Keratinocyte (primary cell): ENCODE data around the gene CACHD1. TPM values are rescaled to one million over a fixed set of nuclear protein-coding genes. Genes with fewer than 3 reads are reported as not detected.

ENCODE experiments used
- DNase-seq: peaks from one replicate; pipeline ENCODE4 v3.0.0-alpha.2; 2011; ENCODE audit warnings: low read depth, missing footprints, low spot score
- FAIRE-seq: peaks from 2 replicates; lab custom pipeline; 2011; peaks lifted over from hg19 to GRCh38; lab: Jason Lieb, UNC
- H2AFZ ChIP-seq: 2 replicates; pipeline ENCODE4 v1.6.0; 2012; ENCODE audit warnings: low read length, control low read depth, inconsistent platforms; ENCODE audit not compliant: control insufficient read depth
- H3K27ac ChIP-seq: 2 replicates; pipeline ENCODE4 v1.5.1; 2011; ENCODE audit warnings: low read length; ENCODE audit not compliant: control insufficient read depth, insufficient read depth
- H3K27me3 ChIP-seq: 3 replicates; pipeline ENCODE4 v1.6.0; 2011; ENCODE audit warnings: low read length; ENCODE audit not compliant: control insufficient read depth, insufficient read depth; ENCODE audit errors: extremely low read depth
- H3K36me3 ChIP-seq, 2 experiments: 2 replicates in 1 of 2; 3 replicates in 1 of 2; pipeline ENCODE4 v1.5.1; 2011; ENCODE audit warnings: low read length in 2 of 2, mild to moderate bottlenecking in 1 of 2; ENCODE audit not compliant: control insufficient read depth in 2 of 2, insufficient read depth in 2 of 2; ENCODE audit errors: extremely low read depth in 1 of 2
- H3K4me1 ChIP-seq: 3 replicates; pipeline ENCODE4 v1.5.1; 2011; ENCODE audit warnings: low read length; ENCODE audit not compliant: control insufficient read depth, insufficient read depth; ENCODE audit errors: extremely low read depth
- H3K4me2 ChIP-seq: 3 replicates; pipeline ENCODE4 v1.6.0; 2011; ENCODE audit warnings: low read depth, low read length; ENCODE audit not compliant: control insufficient read depth, insufficient read depth; ENCODE audit errors: extremely low read depth
- H3K4me3 ChIP-seq, 3 experiments: fragments of 200-600 bp in 1 of 3; sonication (generic) in 1 of 3; 2 replicates in 2 of 3; 3 replicates in 1 of 3; pipeline ENCODE4 v1.5.1; 2011 to 2016; ENCODE audit warnings: low read length in 3 of 3, mild to moderate bottlenecking in 3 of 3, control low read depth in 2 of 3, inconsistent platforms in 1 of 3, low read depth in 1 of 3, mixed read lengths in 1 of 3, mixed run types in 1 of 3, moderate library complexity in 1 of 3; ENCODE audit not compliant: control insufficient read depth in 2 of 3, insufficient read depth in 2 of 3; ENCODE audit errors: extremely low read depth in 1 of 3
- H3K79me2 ChIP-seq: 2 replicates; pipeline ENCODE4 v1.6.0; 2012; ENCODE audit warnings: low read length; ENCODE audit not compliant: control insufficient read depth, insufficient read depth
- H3K9ac ChIP-seq: 3 replicates; pipeline ENCODE4 v1.6.0; 2011; ENCODE audit warnings: low read length; ENCODE audit not compliant: control insufficient read depth, insufficient read depth; ENCODE audit errors: extremely low read depth
- H3K9me1 ChIP-seq: 3 replicates; pipeline ENCODE4 v1.6.0; 2011; ENCODE audit warnings: low read length; ENCODE audit not compliant: control insufficient read depth, insufficient read depth; ENCODE audit errors: extremely low read depth
- H3K9me3 ChIP-seq: 2 replicates; pipeline ENCODE4 v1.5.1; 2012; ENCODE audit warnings: low read depth, low read length; ENCODE audit not compliant: control insufficient read depth
- H4K20me1 ChIP-seq: 3 replicates; pipeline ENCODE4 v1.6.0; 2011; ENCODE audit warnings: low read length; ENCODE audit not compliant: control insufficient read depth, insufficient read depth; ENCODE audit errors: extremely low read depth
- EZH2 ChIP-seq: IDR thresholded peaks from one replicate; pipeline ENCODE4 v1.6.1; 2012; ENCODE audit warnings: inconsistent platforms, mild to moderate bottlenecking, low read length, moderate library complexity
- dilution Hi-C: fragments of 300-500 bp; cut with MboI; formaldehyde crosslinking; loops from one replicate; pipeline ENCODE4 v1.7.0; 2020; ENCODE audit warnings: low sequenced_read_pairs; ENCODE audit not compliant: extremely low pct_ligation_motif_present
- polyA plus RNA-seq, 5 experiments: library from polyadenylated mRNA; depleted of rRNA in 3 of 5; stranded (reverse) in 3 of 5; stranded (forward) in 1 of 5; unstranded in 1 of 5; fragments of >200 nt; gene quantifications; 1 replicate in 1 of 5; 2 replicates in 3 of 5; 3 replicates in 1 of 5; pipeline versions ENCODE4 v1.2.1 to v1.2.3, GENCODE V29; 2011 to 2012; ENCODE audit warnings: missing spikeins in 2 of 5, low read depth in 1 of 5, low replicate concordance in 1 of 5
- TF ChIP-seq, protein P1 (sequence below), 3 experiments: IDR thresholded peaks in 1 of 3; conservative IDR thresholded peaks in 1 of 3; optimal IDR thresholded peaks in 1 of 3; 2 replicates in 2 of 3; 3 replicates in 1 of 3; pipeline versions ENCODE3 to v1.5.1; 2011; ENCODE audit warnings: low read length in 3 of 3, mild to moderate bottlenecking in 3 of 3, moderate library complexity in 2 of 3, control low read depth in 1 of 3, inconsistent platforms in 1 of 3; ENCODE audit not compliant: insufficient read depth in 2 of 3; ENCODE audit errors: extremely low read depth in 1 of 3

Gene CACHD1
- polyA plus RNA-seq, 1 donor (not counting 4 experiments of a cell fraction or from before 2014, with no cell fraction given), result 2.4 TPM

DNA sequence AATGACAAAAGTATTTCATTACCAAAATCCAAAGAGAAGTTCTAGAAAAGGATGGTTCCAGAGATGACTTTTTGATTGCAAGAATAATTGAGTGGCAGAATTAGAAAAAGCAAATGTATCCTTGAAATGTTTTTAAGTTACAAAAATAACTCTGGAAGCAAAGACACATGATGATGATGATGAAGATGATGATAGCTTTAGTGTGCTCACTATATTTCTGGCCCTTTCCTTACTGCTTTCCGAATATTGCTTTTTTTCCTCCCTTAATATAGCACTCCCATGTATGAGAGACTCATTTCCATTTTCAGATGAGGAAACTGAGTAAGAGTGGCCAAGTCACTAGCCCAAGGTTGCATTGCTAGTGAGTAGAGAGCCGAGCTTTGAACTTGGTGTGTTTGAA lies 54.7 kb downstream of the CACHD1 start:
- Histone ChIP-seq H3K4me2 (no peak overlapping the region), H4K20me1 (no peaks in the 10 kb centered on the region), H3K9ac (no peak overlapping the region), H3K9me3 (no peaks in the 10 kb centered on the region), H3K27ac (no peak overlapping the region), H3K9me1 (no peaks in the 10 kb centered on the region), H3K4me3 (no peak overlapping the region), H3K79me2 (no peaks in the 10 kb centered on the region), H3K36me3 (no peaks in the 10 kb centered on the region), H3K4me1 (peaks cover 10% of the 10 kb centered on the region), H3K27me3 (no peaks in the 10 kb centered on the region), H2AFZ (no peak overlapping the region)
- no peak for FAIRE-seq
- dilution Hi-C loops, result no loop called here
- TF ChIP-seq EZH2, result no peak
- TF ChIP-seq, protein P1, sequence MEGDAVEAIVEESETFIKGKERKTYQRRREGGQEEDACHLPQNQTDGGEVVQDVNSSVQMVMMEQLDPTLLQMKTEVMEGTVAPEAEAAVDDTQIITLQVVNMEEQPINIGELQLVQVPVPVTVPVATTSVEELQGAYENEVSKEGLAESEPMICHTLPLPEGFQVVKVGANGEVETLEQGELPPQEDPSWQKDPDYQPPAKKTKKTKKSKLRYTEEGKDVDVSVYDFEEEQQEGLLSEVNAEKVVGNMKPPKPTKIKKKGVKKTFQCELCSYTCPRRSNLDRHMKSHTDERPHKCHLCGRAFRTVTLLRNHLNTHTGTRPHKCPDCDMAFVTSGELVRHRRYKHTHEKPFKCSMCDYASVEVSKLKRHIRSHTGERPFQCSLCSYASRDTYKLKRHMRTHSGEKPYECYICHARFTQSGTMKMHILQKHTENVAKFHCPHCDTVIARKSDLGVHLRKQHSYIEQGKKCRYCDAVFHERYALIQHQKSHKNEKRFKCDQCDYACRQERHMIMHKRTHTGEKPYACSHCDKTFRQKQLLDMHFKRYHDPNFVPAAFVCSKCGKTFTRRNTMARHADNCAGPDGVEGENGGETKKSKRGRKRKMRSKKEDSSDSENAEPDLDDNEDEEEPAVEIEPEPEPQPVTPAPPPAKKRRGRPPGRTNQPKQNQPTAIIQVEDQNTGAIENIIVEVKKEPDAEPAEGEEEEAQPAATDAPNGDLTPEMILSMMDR (optimal IDR thresholded peaks at IDR 0.05 in 1 of 3, IDR thresholded peaks at IDR 0.05 in 1 of 3, conservative IDR thresholded peaks at IDR 0.05 in 1 of 3; ENCODE audit: extremely low read depth in 1 of 3, insufficient read depth in 2 of 3, low read length in 3 of 3), result no peak
- no peak for DNase-seq

DNA sequence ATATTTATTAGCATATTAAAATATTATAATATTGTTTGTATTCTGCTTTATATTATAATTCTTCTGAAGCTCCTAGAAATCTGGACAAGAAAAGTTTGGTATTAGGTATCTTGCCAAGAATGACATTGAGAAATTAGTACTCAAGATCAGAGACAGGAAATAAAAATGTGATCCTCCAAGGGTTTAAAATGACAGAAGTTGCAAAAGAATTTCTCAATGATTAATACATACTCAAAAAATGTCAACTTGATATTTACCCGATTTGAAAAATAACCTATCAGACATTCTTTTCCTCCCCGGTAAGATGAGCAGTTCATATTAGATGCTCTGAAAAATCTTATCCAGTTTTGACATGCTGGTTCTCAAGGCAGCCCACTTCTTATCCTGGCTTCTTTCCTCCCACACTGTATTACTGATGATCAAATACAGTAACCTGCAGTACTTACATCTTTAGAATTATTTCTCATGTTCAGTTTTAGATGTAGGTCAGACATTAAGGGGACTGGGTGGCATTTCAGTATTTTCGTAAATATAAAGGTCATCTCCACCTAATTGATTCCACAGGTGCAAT lies 55.3 kb downstream of the CACHD1 start:
- Histone ChIP-seq H3K4me1 (peaks cover 10% of the 10 kb centered on the region), H3K9me1 (no peaks in the 10 kb centered on the region), H2AFZ (no peak overlapping the region), H3K36me3 (no peaks in the 10 kb centered on the region), H3K27me3 (no peaks in the 10 kb centered on the region), H3K4me3 (no peak overlapping the region), H3K9me3 (no peaks in the 10 kb centered on the region), H3K27ac (no peak overlapping the region), H3K79me2 (no peaks in the 10 kb centered on the region), H3K4me2 (no peak overlapping the region), H4K20me1 (no peaks in the 10 kb centered on the region), H3K9ac (no peak overlapping the region)
- no peak for DNase-seq
- dilution Hi-C loops, result no loop called here
- TF ChIP-seq EZH2, result no peak
- TF ChIP-seq, protein P1 (optimal IDR thresholded peaks at IDR 0.05 in 1 of 3, IDR thresholded peaks at IDR 0.05 in 1 of 3, conservative IDR thresholded peaks at IDR 0.05 in 1 of 3; ENCODE audit: extremely low read depth in 1 of 3, insufficient read depth in 2 of 3, low read length in 3 of 3), result no peak
- no peak for FAIRE-seq
